Measurements from ENCODE around the gene TMEM86B. TPM values are rescaled to one million over a fixed set of nuclear protein-coding genes. Genes with fewer than 3 reads are reported as not detected.

TMEM86B gene, protein sequence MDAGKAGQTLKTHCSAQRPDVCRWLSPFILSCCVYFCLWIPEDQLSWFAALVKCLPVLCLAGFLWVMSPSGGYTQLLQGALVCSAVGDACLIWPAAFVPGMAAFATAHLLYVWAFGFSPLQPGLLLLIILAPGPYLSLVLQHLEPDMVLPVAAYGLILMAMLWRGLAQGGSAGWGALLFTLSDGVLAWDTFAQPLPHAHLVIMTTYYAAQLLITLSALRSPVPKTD
- 1.6 and 3.6 TPM in 2 replicates for total RNA-seq

DNA sequence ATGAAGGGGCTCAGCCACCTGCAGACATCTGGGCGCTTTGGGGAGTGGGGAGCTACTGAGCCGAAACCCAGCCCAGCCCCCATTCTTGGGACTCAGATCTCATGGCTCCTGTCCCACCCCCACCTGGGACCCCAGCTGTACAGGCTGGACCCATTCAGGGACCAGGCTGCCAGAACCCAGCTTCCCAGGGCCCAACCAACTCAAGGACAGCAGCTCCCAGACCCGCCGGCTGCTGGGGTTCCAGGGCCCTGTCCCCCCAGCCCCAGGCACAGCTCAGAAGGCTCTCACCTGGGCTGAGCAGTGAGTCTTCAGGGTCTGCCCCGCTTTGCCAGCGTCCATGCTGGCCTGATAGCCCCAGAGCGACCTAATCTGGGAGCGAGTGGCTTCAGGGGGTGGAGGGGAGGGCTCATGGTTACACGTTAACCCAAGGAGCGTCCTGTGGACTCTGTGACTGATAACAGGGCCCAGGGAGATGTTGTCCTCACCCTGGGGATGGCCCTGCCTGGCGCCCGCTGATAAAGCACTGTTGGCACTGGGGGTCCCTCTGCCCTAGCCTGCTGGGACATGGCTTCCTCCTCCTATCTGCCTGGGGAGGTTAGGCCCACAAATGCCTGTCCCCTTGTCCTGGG, at the start of gene TMEM86B:
TSS of gene TMEM86B (minus strand) at position 361 of the 629 bp plus-strand sequence. CDS start at position 339, 22 bp downstream.

GRCh38 chr19:55258828-55259539, 30.4 kb upstream of the TMEM86B start, which contains the start of gene PPP6R1:
TSS of gene PPP6R1 (minus strand) at chr19:55259017. CDS start at chr19:55247103, 11,914 bp downstream.

GRCh38 chr19:55208880-55209692, 19.5 kb downstream of the TMEM86B start, which contains the start of gene PTPRH:
TSS of gene PTPRH (minus strand) at chr19:55209501. CDS start at chr19:55209433, 68 bp downstream.

DNA sequence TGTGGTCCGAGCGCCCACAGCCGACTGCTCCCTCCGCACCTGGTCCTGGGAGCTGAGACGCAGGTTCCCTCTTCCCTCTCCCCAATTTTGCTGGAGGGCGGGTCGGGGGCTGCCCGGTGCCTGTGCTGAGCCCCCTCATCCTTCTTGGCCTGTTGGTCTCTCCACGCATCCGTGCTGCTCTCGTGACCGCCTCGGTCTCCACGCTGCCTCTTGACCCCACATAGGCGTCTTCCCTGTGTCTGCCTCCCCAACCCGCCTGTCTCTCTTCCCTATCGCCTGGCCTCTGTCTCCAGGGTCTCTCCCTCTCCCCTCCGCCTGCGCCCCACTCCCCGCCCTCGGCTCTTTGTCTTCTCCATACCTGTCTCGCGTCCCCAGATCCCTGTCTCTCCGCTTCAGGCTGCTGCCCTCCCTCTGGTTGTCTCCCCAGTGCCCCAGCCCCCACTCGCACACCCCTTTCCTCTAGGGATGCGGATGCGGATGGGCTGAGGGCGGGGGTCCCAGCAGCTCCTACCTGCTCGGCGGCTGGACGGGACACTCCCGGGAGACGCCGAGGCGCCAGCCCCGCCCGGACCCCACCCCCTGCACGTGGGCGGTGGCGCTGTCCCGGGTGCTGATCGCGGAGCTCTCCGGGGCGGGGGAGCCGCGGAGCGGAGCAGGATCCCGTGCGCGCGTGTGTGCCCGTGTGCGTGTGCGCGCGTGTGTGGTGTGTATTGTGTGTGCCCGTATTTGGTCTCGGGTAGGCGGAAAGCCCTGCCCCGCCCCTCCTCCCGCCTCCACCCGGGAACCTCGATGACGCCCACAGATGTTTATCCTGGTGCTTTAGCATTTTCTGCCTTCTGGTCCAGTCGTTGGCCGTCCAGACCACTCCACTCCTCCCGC, 48.7 kb downstream of the TMEM86B start, which contains the start of gene SYT5:
TSS of gene SYT5 (minus strand) at position 684 of the 879 bp plus-strand sequence. CDS start 1,248 bp downstream, outside the sequence.

Small RNA genes within 50 kb of the gene (small RNA-seq; reads per million reads assigned to genes)
- gene MIR6802, result not detected
- not detected for gene MIR6803
- not detected for gene MIR6804

Other genes starting within 250 kb of the TMEM86B start
- gene GP6, start 190.5 kb downstream of the TMEM86B start, total RNA-seq, result not detected in 2 replicates
- gene RDH13, start 165.6 kb downstream of the TMEM86B start, total RNA-seq, result 8.4 and 12.6 TPM in 2 replicates
- gene EPS8L1, start 152.9 kb downstream of the TMEM86B start, total RNA-seq, result 0.36 and 0.65 TPM in 2 replicates
- gene PPP1R12C, start 111.1 kb downstream of the TMEM86B start, total RNA-seq, result 57.2 and 64.6 TPM in 2 replicates
- 0.65 and 0.97 TPM in 2 replicates for gene TNNT1, start 79.6 kb downstream of the TMEM86B start, total RNA-seq
- gene TNNI3, start 71.0 kb downstream of the TMEM86B start, total RNA-seq, result not detected in 2 replicates
- gene DNAAF3, start 62.1 kb downstream of the TMEM86B start, total RNA-seq, result 0.24 TPM in 1 of 2 replicates, not detected in the other
- not detected in 2 replicates for gene SYT5, start 48.5 kb downstream of the TMEM86B start, total RNA-seq
- gene PTPRH, start 19.3 kb downstream of the TMEM86B start, total RNA-seq, result 1.1 and 1.2 TPM in 2 replicates
- 42.9 and 47.7 TPM in 2 replicates for gene PPP6R1, start 30.3 kb upstream of the TMEM86B start, total RNA-seq
- 23.4 and 28.8 TPM in 2 replicates for gene HSPBP1, start 51.3 kb upstream of the TMEM86B start, total RNA-seq
- 4.9 and 5.1 TPM in 2 replicates for gene BRSK1, start 55.2 kb upstream of the TMEM86B start, total RNA-seq
- not detected in 2 replicates for gene TMEM150B, start 96.6 kb upstream of the TMEM86B start, total RNA-seq
- gene KMT5C, start 111.1 kb upstream of the TMEM86B start, total RNA-seq, result 6.5 and 8.0 TPM in 2 replicates
- gene COX6B2, start 126.0 kb upstream of the TMEM86B start, total RNA-seq, result not detected in 2 replicates
- gene GARIN5B, start 134.5 kb upstream of the TMEM86B start, total RNA-seq, result not detected in 2 replicates
- 1.8 and 3.9 TPM in 2 replicates for gene IL11, start 141.7 kb upstream of the TMEM86B start, total RNA-seq
- not detected in 2 replicates for gene TMEM190, start 148.1 kb upstream of the TMEM86B start, total RNA-seq
- 0.16 TPM in 1 of 2 replicates, not detected in the other for gene TMEM238, start 155.5 kb upstream of the TMEM86B start, total RNA-seq
- 184 and 254 TPM in 2 replicates for gene RPL28, start 157.2 kb upstream of the TMEM86B start, total RNA-seq
- gene UBE2S, start 179.0 kb upstream of the TMEM86B start, total RNA-seq, result 26.6 and 29.0 TPM in 2 replicates
- not detected in 2 replicates for gene SHISA7, start 214.5 kb upstream of the TMEM86B start, total RNA-seq
- 80.3 and 91.3 TPM in 2 replicates for gene ISOC2, start 232.9 kb upstream of the TMEM86B start, total RNA-seq
- not detected in 2 replicates for gene C19orf85, start 236.0 kb upstream of the TMEM86B start, total RNA-seq
- gene ZNF628, start 247.9 kb upstream of the TMEM86B start, total RNA-seq, result 3.2 and 4.9 TPM in 2 replicates